Measurements from ENCODE around the gene PODXL.

DNA sequence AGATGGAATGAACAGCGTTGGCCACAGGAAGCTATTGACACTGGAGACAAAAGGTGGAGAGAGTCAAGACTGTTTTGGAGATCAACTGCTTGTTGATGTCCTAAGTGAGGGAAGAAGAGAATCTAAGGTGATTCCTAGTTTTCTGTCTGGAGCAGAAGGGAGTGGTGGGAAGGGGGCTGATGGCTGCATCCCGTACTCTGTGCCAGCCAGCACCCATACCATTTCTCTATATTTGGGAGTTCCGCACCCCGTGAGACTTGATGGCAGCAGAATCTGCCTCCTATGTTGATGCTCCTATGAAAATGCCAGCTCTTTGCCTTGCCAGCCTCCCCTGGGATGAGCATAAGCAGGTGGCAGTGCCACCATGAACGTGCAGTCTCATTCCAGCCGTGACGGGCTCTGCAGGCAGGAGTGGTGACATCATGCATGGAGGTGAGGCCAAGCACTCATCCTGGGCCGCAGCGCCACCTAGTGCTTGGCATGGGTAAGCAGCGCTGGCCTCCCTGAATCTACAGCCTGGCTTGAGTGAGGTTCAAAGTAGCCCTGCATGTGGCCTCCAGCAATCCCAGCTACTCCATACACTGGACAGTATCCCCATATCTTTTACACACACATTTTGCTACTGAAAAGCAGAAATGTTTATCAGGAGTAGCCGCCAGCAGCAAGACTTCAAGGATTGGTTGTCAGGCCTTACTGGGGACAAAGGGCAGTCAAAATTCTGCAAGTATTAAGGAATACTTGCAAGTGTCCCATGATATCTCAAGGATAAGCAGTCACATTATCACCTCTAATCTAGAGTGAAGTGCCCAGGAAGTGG lies 43.0 kb downstream of the PODXL start:
- TF ChIP-seq POLR2AphosphoS5 (IDR thresholded peaks at IDR 0.05): peak in 2 of 3 donors; percentile 26 to 80
- TF ChIP-seq, protein P1, sequence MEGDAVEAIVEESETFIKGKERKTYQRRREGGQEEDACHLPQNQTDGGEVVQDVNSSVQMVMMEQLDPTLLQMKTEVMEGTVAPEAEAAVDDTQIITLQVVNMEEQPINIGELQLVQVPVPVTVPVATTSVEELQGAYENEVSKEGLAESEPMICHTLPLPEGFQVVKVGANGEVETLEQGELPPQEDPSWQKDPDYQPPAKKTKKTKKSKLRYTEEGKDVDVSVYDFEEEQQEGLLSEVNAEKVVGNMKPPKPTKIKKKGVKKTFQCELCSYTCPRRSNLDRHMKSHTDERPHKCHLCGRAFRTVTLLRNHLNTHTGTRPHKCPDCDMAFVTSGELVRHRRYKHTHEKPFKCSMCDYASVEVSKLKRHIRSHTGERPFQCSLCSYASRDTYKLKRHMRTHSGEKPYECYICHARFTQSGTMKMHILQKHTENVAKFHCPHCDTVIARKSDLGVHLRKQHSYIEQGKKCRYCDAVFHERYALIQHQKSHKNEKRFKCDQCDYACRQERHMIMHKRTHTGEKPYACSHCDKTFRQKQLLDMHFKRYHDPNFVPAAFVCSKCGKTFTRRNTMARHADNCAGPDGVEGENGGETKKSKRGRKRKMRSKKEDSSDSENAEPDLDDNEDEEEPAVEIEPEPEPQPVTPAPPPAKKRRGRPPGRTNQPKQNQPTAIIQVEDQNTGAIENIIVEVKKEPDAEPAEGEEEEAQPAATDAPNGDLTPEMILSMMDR (IDR thresholded peaks at IDR 0.05): peak in 5 of 7 experiments; percentile 88 to 94 (median 90)
- no peak for TF ChIP-seq POLR2A (IDR thresholded peaks at IDR 0.05)
- no peak for TF ChIP-seq EP300 (IDR thresholded peaks at IDR 0.05)
